Measurements from ENCODE around the gene SLC25A26. TPM values are rescaled to one million over a fixed set of nuclear protein-coding genes. Genes with fewer than 3 reads are reported as not detected.
A peak's percentile ranks its signal among the peaks of the same experiment; 100 is the strongest.

The SLC25A26 gene
- total RNA-seq, 4 donors from 2014 or later, result 4.2 to 17.3 (median 12.2) TPM

DNA sequence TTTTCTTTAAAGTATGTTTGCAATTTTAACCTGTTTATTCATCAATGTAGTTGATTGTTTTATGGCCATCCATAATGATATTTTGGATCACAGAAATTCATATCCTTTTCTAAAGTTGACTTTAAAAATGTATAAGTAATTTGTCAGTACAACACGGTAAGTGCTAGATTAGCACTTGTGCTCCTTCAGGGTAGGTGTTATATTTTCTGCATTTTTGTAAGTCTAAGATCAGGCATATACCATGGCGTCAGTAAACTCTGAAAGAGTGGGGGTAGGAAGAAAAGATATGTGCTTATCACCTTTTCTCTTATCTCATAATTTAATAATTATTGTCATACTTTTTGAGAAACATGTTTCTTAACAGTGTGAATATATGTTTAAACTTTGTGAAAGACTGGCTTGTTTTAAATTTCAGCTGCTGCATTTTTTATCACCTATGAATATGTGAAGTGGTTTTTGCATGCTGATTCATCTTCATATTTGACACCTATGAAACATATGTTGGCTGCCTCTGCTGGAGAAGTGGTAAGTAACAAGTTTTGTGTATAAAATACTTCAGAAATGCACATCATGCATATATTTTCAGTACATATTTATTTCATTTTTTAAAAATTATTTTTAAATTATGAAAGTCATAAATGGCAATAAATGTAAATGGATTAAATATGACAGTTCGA lies 22.1 kb downstream of the SLC25A26 start:
- intact Hi-C loops (cut with DNase I; ENCODE audit: low total_unique reads), result loop anchor here (5.0 kb wide), 1 partner anchor 1959 kb away; no protein-coding TSS in a partner anchor
- DNase-seq, result no peak
- Histone ChIP-seq H3K27me3 (no peaks in the 10 kb centered on the region), H3K9me3 (no peaks in the 10 kb centered on the region), H3K4me3 (no peak overlapping the region), H3K4me1 (no peaks in the 10 kb centered on the region), H3K36me3 (peaks cover 0 to 26% (median 8%) of the 10 kb centered on the region in 4 donors), H3K27ac (no peak overlapping the region)
- no peak for TF ChIP-seq CTCF (IDR thresholded peaks at IDR 0.05)
- no peak for TF ChIP-seq POLR2A (IDR thresholded peaks at IDR 0.05)
- no peak for TF ChIP-seq EP300 (IDR thresholded peaks at IDR 0.05; ENCODE audit: low read depth)
- no peak for TF ChIP-seq POLR2AphosphoS5 (IDR thresholded peaks at IDR 0.05)
- in situ Hi-C loops (cut with MboI; ENCODE audit: low pct_ligation_motif_present in 1 of 4, low pct_unique_long_range_greater_than_20kb in 1 of 4, low sequenced_read_pairs in 3 of 4), result no loop called here
- 90 to 96% methylated on average over 3 of the region's 3 CpGs for WGBS, 2 donors (ENCODE audit: low coverage in 1 of 2)

- in situ Hi-C loops (cut with MboI; ENCODE audit: low pct_ligation_motif_present in 1 of 4, low pct_unique_long_range_greater_than_20kb in 1 of 4, low sequenced_read_pairs in 3 of 4), result no loop called here
- no peaks in the 10 kb centered on the region for H3K27me3 ChIP-seq
- H3K4me1 ChIP-seq, result no peaks in the 10 kb centered on the region
- WGBS, 2 donors (ENCODE audit: low coverage in 1 of 2), result 81 to 92% methylated on average over 2 of the region's 2 CpGs
- peaks cover 0 to 21% (median 3%) of the 10 kb centered on the region in 4 donors for H3K36me3 ChIP-seq
- no peak overlapping the region for H3K4me3 ChIP-seq
- no peak overlapping the region for H3K27ac ChIP-seq
- H3K9me3 ChIP-seq, result no peaks in the 10 kb centered on the region
- no peak for DNase-seq
- intact Hi-C loops (cut with DNase I; ENCODE audit: low total_unique reads), result no loop called here
- TF ChIP-seq CTCF (IDR thresholded peaks at IDR 0.05), result no peak
These were observed 27.8 kb downstream of the SLC25A26 start for GRCh38 chr3:66248641-66249040.

DNA sequence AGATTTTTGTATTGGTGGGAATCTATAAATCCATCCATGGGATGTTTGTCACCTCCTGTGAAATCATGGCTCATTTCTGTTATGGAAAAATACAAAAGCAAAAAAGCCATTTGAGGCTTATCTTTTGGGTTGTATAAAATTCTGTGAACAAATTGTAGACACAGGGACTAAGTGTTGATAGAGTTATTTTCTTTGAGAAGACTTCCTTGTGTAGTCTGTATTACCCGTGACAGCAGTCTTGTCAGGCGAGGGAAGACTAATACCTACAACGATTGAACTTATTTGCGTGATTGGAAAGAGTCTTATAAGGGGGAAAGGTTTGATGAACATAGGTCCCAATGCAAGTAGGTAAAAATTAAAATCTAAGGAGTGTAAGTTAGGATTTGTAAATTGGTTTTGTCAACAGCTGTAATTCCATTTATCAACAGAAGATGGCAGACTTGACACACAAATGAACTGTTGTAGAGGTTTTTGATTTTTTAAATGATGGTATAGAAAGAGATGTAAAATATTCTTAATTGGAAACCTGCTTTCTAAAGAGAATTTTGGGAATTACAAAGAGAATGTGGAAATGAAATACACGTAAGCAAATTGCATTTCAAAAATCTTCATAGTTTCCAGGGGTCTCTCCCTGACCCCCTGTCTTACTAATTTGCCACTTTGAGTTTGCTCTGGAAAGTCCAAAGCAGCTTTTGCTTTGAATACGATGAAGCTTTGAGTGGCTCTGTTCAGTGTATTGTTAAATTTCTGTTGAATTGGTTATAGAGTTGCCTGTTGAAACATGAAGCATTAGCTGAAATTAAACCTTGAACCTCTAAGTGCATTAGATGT lies 33.2 kb downstream of the SLC25A26 start:
- peak overlapping the region in 2 of 4 donors; percentile 8 to 38 for H3K27ac ChIP-seq
- intact Hi-C loops (cut with DNase I; ENCODE audit: low total_unique reads), result loop anchor here (5.0 kb wide), 1 partner anchor 563 kb away; no protein-coding TSS in a partner anchor
- H3K4me3 ChIP-seq, result no peak overlapping the region
- peaks cover 0 to 7% (median 0%) of the 10 kb centered on the region in 4 donors for H3K4me1 ChIP-seq
- no peaks in the 10 kb centered on the region for H3K36me3 ChIP-seq
- in situ Hi-C loops (cut with MboI; ENCODE audit: low pct_ligation_motif_present in 1 of 4, low pct_unique_long_range_greater_than_20kb in 1 of 4, low sequenced_read_pairs in 3 of 4), result no loop called here
- DNase-seq, result no peak
- no peaks in the 10 kb centered on the region for H3K9me3 ChIP-seq
- 44% methylated on average over 6 of the region's 6 CpGs for WGBS, 2 donors (ENCODE audit: low coverage in 1 of 2)
- no peaks in the 10 kb centered on the region for H3K27me3 ChIP-seq
- TF ChIP-seq POLR2A (IDR thresholded peaks at IDR 0.05) (no peak), CTCF (IDR thresholded peaks at IDR 0.05) (peak; percentile 77 to 92 (median 89))

GRCh38 chr3:66255865-66256264 lies 35.1 kb downstream of the SLC25A26 start:
- intact Hi-C loops (cut with DNase I; ENCODE audit: low total_unique reads), result loop anchor here (5.0 kb wide), 1 partner anchor 576 kb away; no protein-coding TSS in a partner anchor
- H3K27ac ChIP-seq, result no peak overlapping the region
- in situ Hi-C loops (cut with MboI; ENCODE audit: low pct_ligation_motif_present in 1 of 4, low pct_unique_long_range_greater_than_20kb in 1 of 4, low sequenced_read_pairs in 3 of 4), result no loop called here
- no peak overlapping the region for H3K4me3 ChIP-seq
- WGBS, 2 donors (ENCODE audit: low coverage in 1 of 2), result 79 to 83% methylated on average over 3 of the region's 3 CpGs
- H3K9me3 ChIP-seq, result no peaks in the 10 kb centered on the region
- peaks cover 0 to 7% (median 0%) of the 10 kb centered on the region in 4 donors for H3K4me1 ChIP-seq
- H3K27me3 ChIP-seq, result no peaks in the 10 kb centered on the region
- H3K36me3 ChIP-seq, result no peaks in the 10 kb centered on the region
- TF ChIP-seq CTCF (IDR thresholded peaks at IDR 0.05), result no peak
- TF ChIP-seq EP300 (IDR thresholded peaks at IDR 0.05; ENCODE audit: low read depth), result no peak
- TF ChIP-seq POLR2A (IDR thresholded peaks at IDR 0.05), result no peak
- TF ChIP-seq POLR2AphosphoS5 (IDR thresholded peaks at IDR 0.05), result no peak
- no peak for DNase-seq

Data from transverse colon (tissue), 4 donors.